Gastroesophageal sphincter (tissue), 4 donors: Measurements from ENCODE around the gene GRK4. TPM values are rescaled to one million over a fixed set of nuclear protein-coding genes. Genes with fewer than 3 reads are reported as not detected.

Experiments
- ATAC-seq: fragments of 150-250 bp; one replicate; pipeline ENCODE4 v1.9.1; 2016; ENCODE audit warnings: mild to moderate bottlenecking, moderate library complexity
- H3K27ac ChIP-seq, 4 donors: fragments of 200-600 bp; sonication (generic) in 3 of 4; 1 replicate in 3 of 4; 2 replicates in 1 of 4; pipeline ENCODE4 v1.5.1; 2016 to 2019
- H3K27me3 ChIP-seq: fragments of 200-600 bp; sonication (generic); one replicate; pipeline ENCODE4 v1.5.1; 2019
- H3K36me3 ChIP-seq, 2 donors: fragments of 200-600 bp; sonication (generic); one replicate each; pipeline ENCODE4 v1.5.1; 2019; ENCODE audit warnings: control low read depth in 1 of 2
- H3K4me1 ChIP-seq, 3 donors: fragments of 200-600 bp; sonication (generic); 1 replicate in 2 of 3; 2 replicates in 1 of 3; pipeline ENCODE4 v1.5.1; 2016 to 2019; ENCODE audit warnings: control low read depth in 2 of 3
- H3K4me3 ChIP-seq, 2 donors: fragments of 200-600 bp; sonication (generic); one replicate each; pipeline ENCODE4 v1.5.1; 2019; ENCODE audit warnings: mild to moderate bottlenecking in 1 of 2, moderate library complexity in 1 of 2
- H3K9me3 ChIP-seq, 3 donors: fragments of 200-600 bp; sonication (generic); one replicate each; pipeline ENCODE4 v1.5.1; 2017 to 2019; ENCODE audit warnings: control low read depth in 2 of 3
- CTCF ChIP-seq, 4 experiments: fragments of 200-600 bp in 2 of 4; fragments of 450-650 bp in 2 of 4; sonication (generic) in 1 of 4; IDR thresholded peaks; one replicate each; pipeline ENCODE4 v1.5.1; 2017 to 2019; ENCODE audit warnings: antibody characterized with exemption in 4 of 4, mild to moderate bottlenecking in 2 of 4, moderate library complexity in 2 of 4
- EP300 ChIP-seq: sonication (generic); formaldehyde crosslinking; IDR thresholded peaks from one replicate; pipeline ENCODE4 v1.6.1; 2017; ENCODE audit warnings: antibody characterized with exemption, mild to moderate bottlenecking
- POLR2A ChIP-seq, 2 donors: fragments of 450-650 bp; IDR thresholded peaks; one replicate each; pipeline ENCODE4 v1.6.1; 2017; ENCODE audit warnings: antibody characterized with exemption in 2 of 2, mild to moderate bottlenecking in 2 of 2, moderate library complexity in 1 of 2
- POLR2AphosphoS5 ChIP-seq: sonication (generic); formaldehyde crosslinking; IDR thresholded peaks from one replicate; pipeline ENCODE4 v1.6.1; 2017; ENCODE audit warnings: antibody characterized with exemption
- WGBS, 2 donors: methylation state at CpG; one replicate each; pipeline ENCODE4 v1.1.5; 2018; ENCODE audit warnings: low coverage in 1 of 2; 5-methylcytosine and 5-hydroxymethylcytosine counted together
- total RNA-seq, 4 donors: library from RNA; depleted of rRNA; stranded (reverse); fragments of >200 nt; gene quantifications; one replicate each; pipeline ENCODE4 v1.1.0, GENCODE V29; 2016

The GRK4 gene
- total RNA-seq, 4 donors from 2014 or later, result 4.2 to 9.5 (median 6.2) TPM

- no peak for ATAC-seq
- no peaks in the 10 kb centered on the region for H3K27me3 ChIP-seq
- peaks cover 0 to 15% (median 0%) of the 10 kb centered on the region in 3 donors for H3K9me3 ChIP-seq
- WGBS, 2 donors, result 90 to 95% methylated on average over 2 of the region's 2 CpGs
- H3K4me3 ChIP-seq, result no peak overlapping the region
- no peaks in the 10 kb centered on the region for H3K4me1 ChIP-seq
- H3K27ac ChIP-seq, result no peak overlapping the region
- TF ChIP-seq POLR2A (IDR thresholded peaks at IDR 0.05), result no peak
- no peak for TF ChIP-seq CTCF (IDR thresholded peaks at IDR 0.05)
- TF ChIP-seq POLR2AphosphoS5, result no peak
- no peak for TF ChIP-seq EP300
- H3K36me3 ChIP-seq, result no peaks in the 10 kb centered on the region
Observed at GRCh38 chr4:3054169-3054759, 90.9 kb downstream of the GRK4 start.

- TF ChIP-seq CTCF (IDR thresholded peaks at IDR 0.05) (no peak), EP300 (no peak), POLR2AphosphoS5 (no peak), POLR2A (IDR thresholded peaks at IDR 0.05) (no peak)
- no peaks in the 10 kb centered on the region for H3K4me1 ChIP-seq
- no peak overlapping the region for H3K27ac ChIP-seq
- H3K36me3 ChIP-seq, result no peaks in the 10 kb centered on the region
- H3K4me3 ChIP-seq, result no peak overlapping the region
- no peaks in the 10 kb centered on the region for H3K27me3 ChIP-seq
- no peak for ATAC-seq
- 93 to 95% methylated on average over 6 of the region's 6 CpGs for WGBS, 2 donors
- H3K9me3 ChIP-seq, result peaks cover 0 to 15% (median 0%) of the 10 kb centered on the region in 3 donors
Observed at GRCh38 chr4:3059943-3060342, 96.6 kb downstream of the GRK4 start.

GRCh38 chr4:3060946-3061345 is 97.6 kb downstream of the GRK4 start:
- ATAC-seq, result no peak
- H3K9me3 ChIP-seq, result peaks cover 0 to 9% (median 0%) of the 10 kb centered on the region in 3 donors
- WGBS, 2 donors, result 88 to 94% methylated on average over 5 to 6 of the region's 6 CpGs
- no peaks in the 10 kb centered on the region for H3K36me3 ChIP-seq
- H3K4me3 ChIP-seq, result no peak overlapping the region
- no peak overlapping the region for H3K27ac ChIP-seq
- no peak for TF ChIP-seq EP300
- TF ChIP-seq CTCF (IDR thresholded peaks at IDR 0.05), result no peak
- no peak for TF ChIP-seq POLR2AphosphoS5
- no peak for TF ChIP-seq POLR2A (IDR thresholded peaks at IDR 0.05)
- no peaks in the 10 kb centered on the region for H3K27me3 ChIP-seq
- no peaks in the 10 kb centered on the region for H3K4me1 ChIP-seq

- H3K36me3 ChIP-seq, result no peaks in the 10 kb centered on the region
- 90 to 91% methylated on average over 3 to 10 of the region's 12 CpGs for whole genome bisulfite sequencing, 2 donors
- H3K27ac ChIP-seq, result no peak overlapping the region
- no peaks in the 10 kb centered on the region for H3K27me3 ChIP-seq
- H3K4me3 ChIP-seq, result no peak overlapping the region
- no peaks in the 10 kb centered on the region for H3K4me1 ChIP-seq
- TF ChIP-seq POLR2AphosphoS5 (no peak), CTCF (IDR thresholded peaks at IDR 0.05) (no peak), POLR2A (IDR thresholded peaks at IDR 0.05) (no peak), EP300 (no peak)
- H3K9me3 ChIP-seq, result no peaks in the 10 kb centered on the region
- ATAC-seq, result no peak
Observed at GRCh38 chr4:3062471-3062870, 99.1 kb downstream of the GRK4 start.

GRCh38 chr4:3065551-3065950 is 102.2 kb downstream of the GRK4 start:
- Histone ChIP-seq H3K4me1 (no peaks in the 10 kb centered on the region), H3K27me3 (no peaks in the 10 kb centered on the region), H3K27ac (no peak overlapping the region), H3K9me3 (no peaks in the 10 kb centered on the region), H3K4me3 (no peak overlapping the region), H3K36me3 (no peaks in the 10 kb centered on the region)
- no peak for ATAC-seq
- WGBS, 2 donors, result 93 to 97% methylated on average over 3 of the region's 3 CpGs
- TF ChIP-seq POLR2AphosphoS5 (no peak), POLR2A (IDR thresholded peaks at IDR 0.05) (no peak), CTCF (IDR thresholded peaks at IDR 0.05) (no peak), EP300 (no peak)
